BJ (cell line): ENCODE results near the gene ACSM4. TPM values are rescaled to one million over a fixed set of nuclear protein-coding genes. Genes with fewer than 3 reads are reported as not detected.

Experiments used
- CTCF ChIA-PET: fragments of 350-600 bp; formaldehyde crosslinking; extraction: SDS; loops from one replicate; lab custom pipeline; 2021; ENCODE audit warnings: antibody characterized with exemption, inconsistent platforms; lab: Yijun Ruan, JAX
- POLR2A ChIA-PET: fragments of 300-600 bp; sonication (Branson Sonifier 250); formaldehyde crosslinking; extraction: SDS; loops from one replicate; lab custom pipeline; 2021; ENCODE audit warnings: antibody characterized with exemption; lab: Charles Lee
- DNase-seq: peaks from one replicate; pipeline ENCODE4 v3.0.0-alpha.2; 2011; ENCODE audit warnings: low read depth
- H3K27me3 ChIP-seq: 2 replicates; pipeline ENCODE4 v1.6.0; 2011; ENCODE audit warnings: low read length; ENCODE audit not compliant: control insufficient read depth, insufficient read depth
- H3K36me3 ChIP-seq: 2 replicates; pipeline ENCODE4 v1.5.1; 2011; ENCODE audit warnings: low read length; ENCODE audit not compliant: control insufficient read depth, insufficient read depth
- H3K4me3 ChIP-seq: 2 replicates; pipeline ENCODE4 v1.5.1; 2011; ENCODE audit warnings: low read depth, mild to moderate bottlenecking, control low read depth, low read length
- CTCF ChIP-seq: IDR thresholded peaks from 2 replicates; pipeline ENCODE4 v1.5.1; 2011; ENCODE audit warnings: low read depth, mild to moderate bottlenecking, control low read depth, inconsistent platforms, low read length, moderate library complexity; ENCODE audit not compliant: insufficient read depth
- polyA plus RNA-seq: library from polyadenylated mRNA; depleted of rRNA; stranded (reverse); fragments of >200 nt; gene quantifications from 2 replicates; pipeline ENCODE4 v1.2.3, GENCODE V29; 2011

ACSM4 gene
- polyA plus RNA-seq, 1 experiment = not detected

- H3K36me3 ChIP-seq = no peaks in the 10 kb centered on the region
- ChIA-PET CTCF (interaction anchor here (1.0 kb wide), 2 partner anchors 12 to 16 kb away, joined by 3 read pairs; no protein-coding TSS in a partner anchor), POLR2A (no interaction called here)
- no peak for DNase-seq
- no peak for TF ChIP-seq CTCF
- no peaks in the 10 kb centered on the region for H3K27me3 ChIP-seq
- H3K4me3 ChIP-seq = no peak overlapping the region
Observed at GRCh38 chr12:7304456-7304855, 584 bp downstream of the ACSM4 start.

GRCh38 chr12:7310070-7310469, 6.2 kb downstream of the ACSM4 start:
- no peaks in the 10 kb centered on the region for H3K27me3 ChIP-seq
- CTCF ChIA-PET = interaction anchor here (1.2 kb wide), 1 partner anchor 10 kb away, joined by 3 read pairs; no protein-coding TSS in a partner anchor
- H3K36me3 ChIP-seq = no peaks in the 10 kb centered on the region
- DNase-seq = no peak
- TF ChIP-seq CTCF = no peak
- POLR2A ChIA-PET = no interaction called here
- H3K4me3 ChIP-seq = no peak overlapping the region

GRCh38 chr12:7319930-7320329, 16.1 kb downstream of the ACSM4 start:
- TF ChIP-seq CTCF = no peak
- CTCF ChIA-PET = interaction anchor here (0.7 to 1.1 kb wide), 3 partner anchors 15 to 319 kb away, joined by 3 to 4 read pairs (median 3); no protein-coding TSS in a partner anchor
- POLR2A ChIA-PET = no interaction called here

GRCh38 chr12:7321624-7322023, 17.8 kb downstream of the ACSM4 start:
- no peak overlapping the region for H3K4me3 ChIP-seq
- ChIA-PET CTCF (interaction anchor here (0.7 kb wide), 1 partner anchor 316 kb away, joined by 3 read pairs; no protein-coding TSS in a partner anchor), POLR2A (no interaction called here)
- no peaks in the 10 kb centered on the region; the same call in 1 of the 2 replicates for H3K27me3 ChIP-seq
- no peak for DNase-seq
- no peaks in the 10 kb centered on the region for H3K36me3 ChIP-seq
- no peak for TF ChIP-seq CTCF

More at GRCh38 chr12:7319930-7320329, 16.1 kb downstream of the ACSM4 start:
- no peak overlapping the region for H3K4me3 ChIP-seq
- H3K27me3 ChIP-seq = no peaks in the 10 kb centered on the region
- DNase-seq = no peak
- H3K36me3 ChIP-seq = no peaks in the 10 kb centered on the region

GRCh38 chr12:7322599-7322998, 18.7 kb downstream of the ACSM4 start:
- no peak for DNase-seq
- Histone ChIP-seq H3K27me3 (no peaks in the 10 kb centered on the region; the same call in 1 of the 2 replicates), H3K36me3 (no peaks in the 10 kb centered on the region), H3K4me3 (no peak overlapping the region)
- ChIA-PET POLR2A (no interaction called here), CTCF (no interaction called here)
- no peak for TF ChIP-seq CTCF
